IMR-90 (cell line): ENCODE results near the gene HLA-DMB. TPM values are rescaled to one million over a fixed set of nuclear protein-coding genes. Genes with fewer than 3 reads are reported as not detected.

Experiments used
- ATAC-seq: fragments of 200-7000 bp; cut with Tn5 transposase; 2 replicates; pipeline ENCODE4 v1.9.1; 2020; ENCODE audit warnings: low read depth, mild to moderate bottlenecking, moderate library complexity
- BruUV-seq: library from RNA; stranded (reverse); fragments of 400-500 nt; replicated peaks from 2 replicates; lab custom pipeline; 2021; lab: Mats Ljungman, UMichigan
- CTCF ChIA-PET: fragments of 300-600 bp; formaldehyde crosslinking; extraction: SDS; loops from one replicate; lab custom pipeline; 2021; ENCODE audit warnings: antibody characterized with exemption; lab: Yijun Ruan, JAX
- POLR2A ChIA-PET: fragments of 300-600 bp; sonication (Branson Sonifier 250); formaldehyde crosslinking; loops from one replicate; lab custom pipeline; 2022; ENCODE audit warnings: antibody characterized with exemption; ENCODE audit not compliant: unreplicated experiment; lab: Charles Lee
- DNase-seq: peaks from one replicate; pipeline ENCODE4 v3.0.0; 2013
- H2AFZ ChIP-seq: replicated peaks from 2 replicates; pipeline ENCODE3; 2013; ENCODE audit warnings: low read length, mild to moderate bottlenecking; ENCODE audit not compliant: poor library complexity
- H2AK5ac ChIP-seq: 2 replicates; pipeline ENCODE4 v1.6.1; 2013; ENCODE audit warnings: low read depth, low read length, inconsistent platforms
- H2AK9ac ChIP-seq: replicated peaks from 2 replicates; pipeline ENCODE3; 2013; ENCODE audit warnings: mild to moderate bottlenecking, low read depth, low read length, moderate library complexity; ENCODE audit not compliant: poor library complexity
- H2BK120ac ChIP-seq: 2 replicates; pipeline ENCODE4 v1.6.1; 2013; ENCODE audit warnings: low read depth, low read length, inconsistent platforms
- H2BK15ac ChIP-seq: 3 replicates; pipeline ENCODE4 v1.6.1; 2013; ENCODE audit warnings: low read depth, low read length, inconsistent platforms
- H2BK20ac ChIP-seq: 2 replicates; pipeline ENCODE4 v1.6.1; 2013; ENCODE audit warnings: low read depth, mild to moderate bottlenecking, inconsistent platforms, low read length, moderate library complexity
- H2BK5ac ChIP-seq: 2 replicates; pipeline ENCODE4 v1.6.1; 2013; ENCODE audit warnings: mild to moderate bottlenecking, low read depth, low read length, inconsistent platforms; ENCODE audit not compliant: poor library complexity, severe bottlenecking
- H3K14ac ChIP-seq: replicated peaks from 2 replicates; pipeline ENCODE4 v1.6.1; 2013; ENCODE audit warnings: low read depth, low read length, inconsistent platforms
- H3K18ac ChIP-seq: 2 replicates; pipeline ENCODE4 v1.6.1; 2013; ENCODE audit warnings: low read depth, low read length, control low read depth
- H3K23ac ChIP-seq: 2 replicates; pipeline ENCODE4 v1.6.1; 2013; ENCODE audit warnings: low read depth, low read length, inconsistent platforms
- H3K27ac ChIP-seq: 2 replicates; pipeline ENCODE4 v1.5.1; 2013; ENCODE audit warnings: mild to moderate bottlenecking, control low read depth, low read length; ENCODE audit not compliant: insufficient read depth
- H3K27me3 ChIP-seq: 2 replicates; pipeline ENCODE4 v1.6.1; 2013; ENCODE audit warnings: low read length; ENCODE audit not compliant: control insufficient read depth, insufficient read depth
- H3K36me3 ChIP-seq: 2 replicates; pipeline ENCODE4 v1.6.1; 2013; ENCODE audit warnings: low read length, mixed read lengths; ENCODE audit not compliant: control insufficient read depth, insufficient read depth
- H3K4ac ChIP-seq: 2 replicates; pipeline ENCODE4 v1.6.1; 2013; ENCODE audit warnings: low read depth, low read length, inconsistent platforms
- H3K4me1 ChIP-seq: 2 replicates; pipeline ENCODE4 v1.6.1; 2013; ENCODE audit warnings: low read length, mixed read lengths; ENCODE audit not compliant: control insufficient read depth, insufficient read depth
- H3K4me2 ChIP-seq: 2 replicates; pipeline ENCODE4 v1.6.1; 2013; ENCODE audit warnings: low read depth, mild to moderate bottlenecking, control low read depth, low read length, moderate library complexity
- H3K4me3 ChIP-seq: 2 replicates; pipeline ENCODE4 v1.5.1; 2013; ENCODE audit warnings: low read depth, mild to moderate bottlenecking, control low read depth, low read length, moderate library complexity; ENCODE audit not compliant: insufficient read depth
- H3K56ac ChIP-seq: 2 replicates; pipeline ENCODE4 v1.6.1; 2013; ENCODE audit warnings: low read length, inconsistent platforms; ENCODE audit not compliant: insufficient read depth; ENCODE audit errors: extremely low read depth
- H3K79me1 ChIP-seq, 2 experiments: 2 replicates each; pipeline ENCODE4 v1.6.1; 2013; ENCODE audit warnings: low read length in 2 of 2, inconsistent platforms in 1 of 2, low read depth in 1 of 2
- H3K9ac ChIP-seq: 2 replicates; pipeline ENCODE4 v1.6.1; 2013; ENCODE audit warnings: low read depth, low read length, control low read depth
- H3K9me1 ChIP-seq: 2 replicates; pipeline ENCODE4 v1.6.1; 2013; ENCODE audit warnings: low read length, inconsistent platforms; ENCODE audit not compliant: insufficient read depth
- H3K9me3 ChIP-seq: 2 replicates; pipeline ENCODE4 v1.6.1; 2013; ENCODE audit warnings: low read length; ENCODE audit not compliant: control insufficient read depth, insufficient read depth
- H4K20me1 ChIP-seq: 2 replicates; pipeline ENCODE4 v1.6.1; 2013; ENCODE audit warnings: low read length, inconsistent platforms; ENCODE audit not compliant: insufficient read depth
- H4K5ac ChIP-seq: 2 replicates; pipeline ENCODE4 v1.6.1; 2013; ENCODE audit warnings: mild to moderate bottlenecking, low read depth, low read length, control low read depth
- H4K8ac ChIP-seq, 2 experiments: 2 replicates each; pipeline ENCODE4 v1.6.1; 2013; ENCODE audit warnings: low read depth in 2 of 2, low read length in 2 of 2, control low read depth in 1 of 2, inconsistent platforms in 1 of 2
- H4K91ac ChIP-seq: 2 replicates; pipeline ENCODE4 v1.6.1; 2013; ENCODE audit warnings: low read depth, low read length, inconsistent platforms; ENCODE audit not compliant: insufficient read depth
- BHLHE40 ChIP-seq: fragments of 150-350 bp; IDR thresholded peaks from 2 replicates; pipeline ENCODE4 v1.6.1; 2016; ENCODE audit warnings: mild to moderate bottlenecking, low read depth, low read length
- CEBPB ChIP-seq: IDR thresholded peaks from 2 replicates; pipeline ENCODE4 v1.6.1; 2012; ENCODE audit warnings: low read depth, low read length, improper control_type of control experiment
- CHD1 ChIP-seq: IDR thresholded peaks from 2 replicates; pipeline ENCODE4 v1.6.1; 2012; ENCODE audit warnings: low read depth, low read length, improper control_type of control experiment
- FOS ChIP-seq: fragments of 150-350 bp; IDR thresholded peaks from 2 replicates; pipeline ENCODE4 v1.6.1; 2016; ENCODE audit warnings: low read depth, low read length
- MAFK ChIP-seq: IDR thresholded peaks from 2 replicates; pipeline ENCODE4 v1.6.1; 2012; ENCODE audit warnings: low read depth, low read length, improper control_type of control experiment
- MAZ ChIP-seq: IDR thresholded peaks from 2 replicates; pipeline ENCODE4 v1.6.1; 2012; ENCODE audit warnings: low read depth, mild to moderate bottlenecking, low read length, improper control_type of control experiment, moderate library complexity, borderline replicate concordance
- MXI1 ChIP-seq: IDR thresholded peaks from 2 replicates; pipeline ENCODE4 v1.6.1; 2012; ENCODE audit warnings: low read depth, mild to moderate bottlenecking, low read length, moderate library complexity, borderline replicate concordance
- NFE2L2 ChIP-seq: fragments of 150-350 bp; IDR thresholded peaks from 2 replicates; pipeline ENCODE4 v1.6.1; 2016; ENCODE audit warnings: low read depth, mild to moderate bottlenecking, low read length
- POLR2A ChIP-seq: IDR thresholded peaks from 2 replicates; pipeline ENCODE4 v1.6.1; 2012; ENCODE audit warnings: mild to moderate bottlenecking, low read depth, low read length
- RAD21 ChIP-seq: IDR thresholded peaks from 2 replicates; pipeline ENCODE4 v1.6.1; 2012; ENCODE audit warnings: low read length, improper control_type of control experiment
- RCOR1 ChIP-seq: IDR thresholded peaks from 2 replicates; pipeline ENCODE4 v1.6.1; 2012; ENCODE audit warnings: mild to moderate bottlenecking, low read length, improper control_type of control experiment; ENCODE audit not compliant: insufficient replicate concordance
- RFX5 ChIP-seq: IDR thresholded peaks from 2 replicates; pipeline ENCODE4 v1.8.0; 2012; ENCODE audit warnings: low read depth, mild to moderate bottlenecking, low read length, moderate library complexity
- SMC3 ChIP-seq: fragments of 150-350 bp; IDR thresholded peaks from 2 replicates; pipeline ENCODE4 v1.6.1; 2016; ENCODE audit warnings: low read depth, mild to moderate bottlenecking, antibody characterized with exemption, low read length, moderate library complexity
- WGBS, 2 experiments: methylation state at CpG; one replicate each; pipeline versions ENCODE4 v1.1.5 to v1.1.7; 2013; ENCODE audit warnings: missing lambda C conversion rate in 2 of 2; ENCODE audit not compliant: insufficient read length in 1 of 2; ENCODE audit errors: extremely low coverage in 2 of 2; 5-methylcytosine and 5-hydroxymethylcytosine counted together
- dilution Hi-C: fragments of 300-500 bp; cut with HindIII; formaldehyde crosslinking; loops from one replicate; pipeline ENCODE4 v1.14.3; 2018; ENCODE audit warnings: low sequenced_read_pairs; ENCODE audit not compliant: unreplicated experiment
- in situ Hi-C: fragments of 300-500 bp; cut with MboI; formaldehyde crosslinking; loops from 3 replicates; pipeline ENCODE4 v1.14.3; 2019; ENCODE audit warnings: low sequenced_read_pairs, inconsistent platforms, mixed read lengths
- intact Hi-C: fragments of 100-400 bp; cut with micrococcal nuclease; formaldehyde crosslinking; loops from 2 replicates; pipeline ENCODE4 v1.10.0; 2022
- polyA plus RNA-seq, 3 experiments: library from polyadenylated mRNA; depleted of rRNA; stranded (reverse); fragments of >200 nt; gene quantifications; 2 replicates each; pipeline ENCODE4 v1.2.3, GENCODE V29; 2012; ENCODE audit warnings: low replicate concordance in 1 of 3
- total RNA-seq: library from RNA; depleted of rRNA; stranded (reverse); fragments of >200 nt; gene quantifications from 2 replicates; pipeline ENCODE4 v1.2.3, GENCODE V29; 2012
- TF ChIP-seq, protein P1 (sequence below): conservative IDR thresholded peaks from 2 replicates; pipeline ENCODE4 v1.5.1; 2012; ENCODE audit warnings: mild to moderate bottlenecking, low read depth, low read length, improper control_type of control experiment
- TF ChIP-seq, protein P2 (sequence below): fragments of 150-350 bp; IDR thresholded peaks from 2 replicates; pipeline ENCODE4 v1.6.1; 2017; ENCODE audit warnings: mild to moderate bottlenecking, antibody characterized with exemption, low read length, low read depth
- TF ChIP-seq, protein P3 (sequence below): fragments of 150-350 bp; IDR thresholded peaks from 2 replicates; pipeline ENCODE4 v1.6.1; 2016; ENCODE audit warnings: low read depth, mild to moderate bottlenecking, low read length, moderate library complexity, borderline replicate concordance

HLA-DMB gene
- total and polyA plus RNA-seq, 2 of the 4 experiments (the other 2 are of a cell fraction), result 0.18 to 0.19 TPM

DNA sequence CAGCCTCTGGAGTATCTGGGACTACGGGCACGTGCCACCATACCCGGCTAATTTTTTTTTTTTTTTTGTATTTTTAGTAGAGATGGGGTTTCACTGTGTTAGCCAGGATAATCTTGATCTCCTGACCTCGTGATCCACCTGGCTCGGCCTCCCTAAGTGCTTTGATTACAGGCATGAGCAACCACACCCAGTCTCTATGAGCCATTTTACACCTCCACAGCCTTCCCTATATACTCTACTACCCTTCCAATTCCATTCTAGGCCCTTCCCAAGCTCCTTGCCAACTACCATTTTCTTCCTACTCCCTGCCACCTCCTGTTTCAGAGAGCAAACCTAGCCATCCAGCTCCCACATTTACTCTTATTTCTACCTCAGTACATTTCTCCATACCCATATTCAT lies 19.7 kb upstream of the HLA-DMB start:
- DNase-seq (no peak), ATAC-seq (no peak)
- Histone ChIP-seq H2AK5ac (no peak overlapping the region), H2BK5ac (no peak overlapping the region), H3K79me1 (peaks cover 7 to 13% of the 10 kb centered on the region in 2 experiments; a peak in 3 of 4 replicates), H3K9ac (no peak overlapping the region), H4K91ac (no peak overlapping the region), H3K4me1 (no peaks in the 10 kb centered on the region), H2BK120ac (no peak overlapping the region), H3K14ac (no peak overlapping the region), H3K18ac (no peak overlapping the region), H3K56ac (no peak overlapping the region), H4K20me1 (no peaks in the 10 kb centered on the region), H3K4me3 (no peak overlapping the region), H3K23ac (no peak overlapping the region), H4K8ac (no peak overlapping the region), H2BK15ac (no peak overlapping the region), H3K27me3 (no peaks in the 10 kb centered on the region), H2AK9ac (no peak overlapping the region), H3K4me2 (no peak overlapping the region), H2BK20ac (no peak overlapping the region), H3K9me1 (no peaks in the 10 kb centered on the region), H2AFZ (no peak overlapping the region), H3K9me3 (no peaks in the 10 kb centered on the region), H4K5ac (no peak overlapping the region), H3K27ac (no peak overlapping the region), H3K36me3 (no peaks in the 10 kb centered on the region), H3K4ac (no peak overlapping the region)
- ChIA-PET POLR2A (no interaction called here), CTCF (no interaction called here)
- intact Hi-C loops (no loop called here), dilution Hi-C loops (no loop called here), in situ Hi-C loops (loop anchor here (25.0 kb wide), 1 partner anchor 773 kb away; the partner anchor contains the start of genes AGER, AGPAT1, GPSM3 and PBX2)
- no CpG with 5 or more reads among the region's 5 CpGs for WGBS, 2 experiments
- BruUV-seq, result no TSS peak
- TF ChIP-seq MAZ (no peak), FOS (no peak), RAD21 (no peak), POLR2A (no peak), RCOR1 (no peak), BHLHE40 (no peak), NFE2L2 (no peak), MXI1 (no peak), RFX5 (no peak), MAFK (no peak), CHD1 (no peak), CEBPB (no peak), SMC3 (no peak)
- TF ChIP-seq, protein P1, sequence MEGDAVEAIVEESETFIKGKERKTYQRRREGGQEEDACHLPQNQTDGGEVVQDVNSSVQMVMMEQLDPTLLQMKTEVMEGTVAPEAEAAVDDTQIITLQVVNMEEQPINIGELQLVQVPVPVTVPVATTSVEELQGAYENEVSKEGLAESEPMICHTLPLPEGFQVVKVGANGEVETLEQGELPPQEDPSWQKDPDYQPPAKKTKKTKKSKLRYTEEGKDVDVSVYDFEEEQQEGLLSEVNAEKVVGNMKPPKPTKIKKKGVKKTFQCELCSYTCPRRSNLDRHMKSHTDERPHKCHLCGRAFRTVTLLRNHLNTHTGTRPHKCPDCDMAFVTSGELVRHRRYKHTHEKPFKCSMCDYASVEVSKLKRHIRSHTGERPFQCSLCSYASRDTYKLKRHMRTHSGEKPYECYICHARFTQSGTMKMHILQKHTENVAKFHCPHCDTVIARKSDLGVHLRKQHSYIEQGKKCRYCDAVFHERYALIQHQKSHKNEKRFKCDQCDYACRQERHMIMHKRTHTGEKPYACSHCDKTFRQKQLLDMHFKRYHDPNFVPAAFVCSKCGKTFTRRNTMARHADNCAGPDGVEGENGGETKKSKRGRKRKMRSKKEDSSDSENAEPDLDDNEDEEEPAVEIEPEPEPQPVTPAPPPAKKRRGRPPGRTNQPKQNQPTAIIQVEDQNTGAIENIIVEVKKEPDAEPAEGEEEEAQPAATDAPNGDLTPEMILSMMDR, result no peak
- TF ChIP-seq, protein P2, sequence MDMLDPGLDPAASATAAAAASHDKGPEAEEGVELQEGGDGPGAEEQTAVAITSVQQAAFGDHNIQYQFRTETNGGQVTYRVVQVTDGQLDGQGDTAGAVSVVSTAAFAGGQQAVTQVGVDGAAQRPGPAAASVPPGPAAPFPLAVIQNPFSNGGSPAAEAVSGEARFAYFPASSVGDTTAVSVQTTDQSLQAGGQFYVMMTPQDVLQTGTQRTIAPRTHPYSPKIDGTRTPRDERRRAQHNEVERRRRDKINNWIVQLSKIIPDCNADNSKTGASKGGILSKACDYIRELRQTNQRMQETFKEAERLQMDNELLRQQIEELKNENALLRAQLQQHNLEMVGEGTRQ, result no peak
- TF ChIP-seq, protein P3, sequence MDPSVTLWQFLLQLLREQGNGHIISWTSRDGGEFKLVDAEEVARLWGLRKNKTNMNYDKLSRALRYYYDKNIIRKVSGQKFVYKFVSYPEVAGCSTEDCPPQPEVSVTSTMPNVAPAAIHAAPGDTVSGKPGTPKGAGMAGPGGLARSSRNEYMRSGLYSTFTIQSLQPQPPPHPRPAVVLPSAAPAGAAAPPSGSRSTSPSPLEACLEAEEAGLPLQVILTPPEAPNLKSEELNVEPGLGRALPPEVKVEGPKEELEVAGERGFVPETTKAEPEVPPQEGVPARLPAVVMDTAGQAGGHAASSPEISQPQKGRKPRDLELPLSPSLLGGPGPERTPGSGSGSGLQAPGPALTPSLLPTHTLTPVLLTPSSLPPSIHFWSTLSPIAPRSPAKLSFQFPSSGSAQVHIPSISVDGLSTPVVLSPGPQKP, result no peak
